Measurements from ENCODE around the gene MALT1. TPM values are rescaled to one million over a fixed set of nuclear protein-coding genes. Genes with fewer than 3 reads are reported as not detected.

Gene MALT1
- total and polyA plus RNA-seq, 2 donors (not counting 1 experiment from before 2014, with no cell fraction given) = 18.0 to 25.5 TPM

DNA sequence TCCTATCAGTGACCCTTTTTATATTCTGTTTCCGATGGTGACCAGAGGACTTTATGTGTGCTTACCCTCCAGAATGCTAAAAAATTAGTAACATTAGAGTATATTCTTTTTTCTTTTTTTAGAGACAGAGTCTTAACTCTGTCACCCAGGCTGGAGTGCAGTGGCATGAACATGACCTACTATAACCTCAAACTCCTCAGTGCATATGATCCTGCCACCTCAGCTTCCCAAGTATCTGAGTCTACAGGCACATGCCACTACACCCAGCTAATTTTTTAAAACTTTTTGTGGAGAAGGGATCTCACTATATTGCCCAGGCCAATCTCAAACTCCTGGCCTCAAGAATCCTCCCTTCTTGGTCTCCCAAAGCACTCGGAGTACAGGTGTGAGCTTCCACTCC is 74.6 kb downstream of the MALT1 start:
- H2AFZ ChIP-seq (ENCODE audit: low read length) = no peak overlapping the region
- H3K36me3 ChIP-seq (ENCODE audit: control insufficient read depth, insufficient read depth, low read length) = peaks cover 6% of the 10 kb centered on the region
- H3K79me2 ChIP-seq (ENCODE audit: control insufficient read depth, insufficient read depth, low read length) = no peaks in the 10 kb centered on the region
- H3K4me2 ChIP-seq (ENCODE audit: extremely low read depth, insufficient read depth, low read length) = no peak overlapping the region
- H3K27me3 ChIP-seq (ENCODE audit: control insufficient read depth, insufficient read depth, low read length) = no peaks in the 10 kb centered on the region
- H3K4me3 ChIP-seq (replicated peaks in 1 of 4; ENCODE audit: control extremely low read depth in 1 of 4, insufficient read depth in 1 of 4, low read depth in 3 of 4, low read length in 4 of 4) = no peak overlapping the region
- no peak overlapping the region for H3K9ac ChIP-seq (ENCODE audit: insufficient read depth, low read length)
- DNase-seq (ENCODE audit: low read depth in 2 of 2) = no peak
- H3K27ac ChIP-seq (ENCODE audit: insufficient read depth, low read length) = no peak overlapping the region
- H4K20me1 ChIP-seq (ENCODE audit: control insufficient read depth, extremely low read depth, insufficient read depth, low read length) = no peaks in the 10 kb centered on the region
- TF ChIP-seq, protein P1, sequence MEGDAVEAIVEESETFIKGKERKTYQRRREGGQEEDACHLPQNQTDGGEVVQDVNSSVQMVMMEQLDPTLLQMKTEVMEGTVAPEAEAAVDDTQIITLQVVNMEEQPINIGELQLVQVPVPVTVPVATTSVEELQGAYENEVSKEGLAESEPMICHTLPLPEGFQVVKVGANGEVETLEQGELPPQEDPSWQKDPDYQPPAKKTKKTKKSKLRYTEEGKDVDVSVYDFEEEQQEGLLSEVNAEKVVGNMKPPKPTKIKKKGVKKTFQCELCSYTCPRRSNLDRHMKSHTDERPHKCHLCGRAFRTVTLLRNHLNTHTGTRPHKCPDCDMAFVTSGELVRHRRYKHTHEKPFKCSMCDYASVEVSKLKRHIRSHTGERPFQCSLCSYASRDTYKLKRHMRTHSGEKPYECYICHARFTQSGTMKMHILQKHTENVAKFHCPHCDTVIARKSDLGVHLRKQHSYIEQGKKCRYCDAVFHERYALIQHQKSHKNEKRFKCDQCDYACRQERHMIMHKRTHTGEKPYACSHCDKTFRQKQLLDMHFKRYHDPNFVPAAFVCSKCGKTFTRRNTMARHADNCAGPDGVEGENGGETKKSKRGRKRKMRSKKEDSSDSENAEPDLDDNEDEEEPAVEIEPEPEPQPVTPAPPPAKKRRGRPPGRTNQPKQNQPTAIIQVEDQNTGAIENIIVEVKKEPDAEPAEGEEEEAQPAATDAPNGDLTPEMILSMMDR (conservative IDR thresholded peaks at IDR 0.05 in 1 of 2, IDR thresholded peaks at IDR 0.05 in 1 of 2; ENCODE audit: low read depth in 1 of 2, low read length in 2 of 2) = no peak
- no peak for TF ChIP-seq EZH2 (IDR thresholded peaks at IDR 0.05; ENCODE audit: low read length, missing control alignments)
- no peaks in the 10 kb centered on the region for H3K4me1 ChIP-seq (ENCODE audit: control insufficient read depth, extremely low read depth, insufficient read depth, low read length)
- H3K9me3 ChIP-seq (ENCODE audit: control insufficient read depth, insufficient read depth, low read depth, low read length) = no peaks in the 10 kb centered on the region

DNA sequence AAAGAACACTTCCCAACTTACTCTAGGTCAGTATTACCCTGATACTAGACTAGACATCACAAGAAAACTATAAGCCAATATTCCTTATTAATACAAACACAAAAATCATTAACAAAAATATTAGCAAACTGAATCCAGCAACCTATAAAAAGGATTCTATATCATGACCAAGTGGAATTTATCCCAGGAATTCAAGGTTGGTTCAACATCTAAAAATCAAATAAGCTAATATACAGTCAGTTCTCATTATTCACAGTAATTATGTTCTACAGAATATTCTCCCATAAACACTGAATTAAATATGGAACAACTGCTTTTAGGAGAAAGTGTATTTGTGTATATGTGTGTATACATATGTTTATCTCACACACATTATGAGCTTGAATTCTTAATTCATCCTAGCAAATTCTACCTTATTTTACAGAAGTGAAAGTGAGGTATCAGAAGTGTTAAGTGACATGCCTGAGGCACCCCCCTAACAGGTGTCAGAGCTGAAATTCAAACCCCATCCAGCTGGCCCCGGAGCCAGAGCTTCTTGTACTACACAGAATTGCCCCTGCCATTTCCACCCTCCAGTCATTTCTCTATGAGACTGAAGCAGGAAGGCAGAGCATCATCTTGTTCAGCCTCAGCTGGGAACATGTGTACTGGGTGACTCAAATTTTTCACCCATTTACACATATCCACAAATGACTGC is 77.8 kb downstream of the MALT1 start:
- no peak overlapping the region for H3K4me2 ChIP-seq (ENCODE audit: extremely low read depth, insufficient read depth, low read length)
- H3K4me1 ChIP-seq (ENCODE audit: control insufficient read depth, extremely low read depth, insufficient read depth, low read length) = no peaks in the 10 kb centered on the region
- no peaks in the 10 kb centered on the region for H3K9me3 ChIP-seq (ENCODE audit: control insufficient read depth, insufficient read depth, low read depth, low read length)
- H3K79me2 ChIP-seq (ENCODE audit: control insufficient read depth, insufficient read depth, low read length) = no peaks in the 10 kb centered on the region
- H4K20me1 ChIP-seq (ENCODE audit: control insufficient read depth, extremely low read depth, insufficient read depth, low read length) = no peaks in the 10 kb centered on the region
- no peak overlapping the region for H3K4me3 ChIP-seq (replicated peaks in 1 of 4; ENCODE audit: control extremely low read depth in 1 of 4, insufficient read depth in 1 of 4, low read depth in 3 of 4, low read length in 4 of 4)
- H3K9ac ChIP-seq (ENCODE audit: insufficient read depth, low read length) = no peak overlapping the region
- no peak overlapping the region for H2AFZ ChIP-seq (ENCODE audit: low read length)
- peaks cover 6% of the 10 kb centered on the region for H3K36me3 ChIP-seq (ENCODE audit: control insufficient read depth, insufficient read depth, low read length)
- no peak for DNase-seq (ENCODE audit: low read depth in 2 of 2)
- H3K27ac ChIP-seq (ENCODE audit: insufficient read depth, low read length) = no peak overlapping the region
- TF ChIP-seq, protein P1 (conservative IDR thresholded peaks at IDR 0.05 in 1 of 2, IDR thresholded peaks at IDR 0.05 in 1 of 2; ENCODE audit: low read depth in 1 of 2, low read length in 2 of 2) = no peak
- TF ChIP-seq EZH2 (IDR thresholded peaks at IDR 0.05; ENCODE audit: low read length, missing control alignments) = no peak
- H3K27me3 ChIP-seq (ENCODE audit: control insufficient read depth, insufficient read depth, low read length) = no peaks in the 10 kb centered on the region

GRCh38 chr18:58753976-58754375 is 82.7 kb downstream of the MALT1 start:
- no peak overlapping the region for H3K4me2 ChIP-seq (ENCODE audit: extremely low read depth, insufficient read depth, low read length)

More at GRCh38 chr18:58753976-58754375, 82.7 kb downstream of the MALT1 start:
- Histone ChIP-seq H4K20me1 (ENCODE audit: control insufficient read depth, extremely low read depth, insufficient read depth, low read length) (no peaks in the 10 kb centered on the region), H3K4me1 (ENCODE audit: control insufficient read depth, extremely low read depth, insufficient read depth, low read length) (no peaks in the 10 kb centered on the region), H2AFZ (ENCODE audit: low read length) (no peak overlapping the region), H3K9me3 (ENCODE audit: control insufficient read depth, insufficient read depth, low read depth, low read length) (no peaks in the 10 kb centered on the region), H3K4me3 (replicated peaks in 1 of 4; ENCODE audit: control extremely low read depth in 1 of 4, insufficient read depth in 1 of 4, low read depth in 3 of 4, low read length in 4 of 4) (no peak overlapping the region), H3K27ac (ENCODE audit: insufficient read depth, low read length) (no peak overlapping the region), H3K27me3 (ENCODE audit: control insufficient read depth, insufficient read depth, low read length) (no peaks in the 10 kb centered on the region), H3K9ac (ENCODE audit: insufficient read depth, low read length) (no peak overlapping the region), H3K36me3 (ENCODE audit: control insufficient read depth, insufficient read depth, low read length) (no peaks in the 10 kb centered on the region), H3K79me2 (ENCODE audit: control insufficient read depth, insufficient read depth, low read length) (no peaks in the 10 kb centered on the region)
- DNase-seq (ENCODE audit: low read depth in 2 of 2) = peak in 1 of 2 donors; percentile 24
- no peak for TF ChIP-seq EZH2 (IDR thresholded peaks at IDR 0.05; ENCODE audit: low read length, missing control alignments)
- TF ChIP-seq, protein P1 (conservative IDR thresholded peaks at IDR 0.05 in 1 of 2, IDR thresholded peaks at IDR 0.05 in 1 of 2; ENCODE audit: low read depth in 1 of 2, low read length in 2 of 2) = no peak
